ENCODE results near the gene KRT83. TPM values are rescaled to one million over a fixed set of nuclear protein-coding genes. Genes with fewer than 3 reads are reported as not detected.

KRT83 gene
- total and polyA plus RNA-seq, 10 of the 15 experiments (the other 5 are each of a cell fraction or from before 2014, with no cell fraction given) = not detected

DNA sequence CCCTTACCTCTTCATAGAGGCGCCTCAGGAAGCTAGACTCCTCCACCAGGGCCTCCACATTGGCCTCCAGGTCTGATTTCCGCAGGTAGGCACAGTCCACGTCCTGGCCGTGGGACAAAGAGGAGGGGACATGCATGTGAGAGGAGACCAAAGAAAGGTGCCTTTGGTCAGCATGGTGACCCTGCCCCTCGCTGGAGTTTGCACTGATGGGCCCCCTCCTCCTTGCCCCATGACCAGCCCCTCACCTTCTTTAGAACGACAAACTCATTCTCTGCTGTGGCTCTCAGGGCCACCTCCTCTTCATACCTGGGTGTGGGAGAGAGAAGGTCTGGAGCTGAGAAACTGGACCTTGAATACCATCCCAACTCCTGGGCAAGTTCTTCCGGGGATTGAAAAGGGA, 42.9 kb upstream of the KRT83 start:
- no TSS peak for BruUV-seq (replicated peaks)
- Histone ChIP-seq H3K4me1 (ENCODE audit: control insufficient read depth, insufficient read depth, low read length) (peaks cover 1% of the 10 kb centered on the region), H3K9me3 (replicated peaks; ENCODE audit: control insufficient read depth, insufficient read depth, low read length) (no peaks in the 10 kb centered on the region), H2AFZ (ENCODE audit: control insufficient read depth, low read depth, low read length) (no peak overlapping the region), H3K27me3 (replicated peaks in 1 of 2; ENCODE audit: control insufficient read depth in 2 of 2, insufficient read depth in 2 of 2, low read length in 1 of 2) (no peaks in the 10 kb centered on the region; a peak in 2 of 4 replicates), H3K4me2 (ENCODE audit: control insufficient read depth, insufficient read depth) (no peak overlapping the region), H3K27ac (ENCODE audit: control insufficient read depth, insufficient read depth) (no peak overlapping the region), H3K9ac (ENCODE audit: control insufficient read depth, insufficient read depth, low read length) (no peak overlapping the region), H4K20me1 (ENCODE audit: control insufficient read depth, insufficient read depth) (no peaks in the 10 kb centered on the region; the same call in 1 of the 2 replicates), H3K79me2 (ENCODE audit: control insufficient read depth, insufficient read depth, low read length) (no peaks in the 10 kb centered on the region), H3K36me3 (ENCODE audit: control insufficient read depth in 2 of 2, insufficient read depth in 2 of 2, low read length in 1 of 2) (no peaks in the 10 kb centered on the region), H3K4me3 (no peak overlapping the region)
- no peak for TF ChIP-seq POU2F2 (IDR thresholded peaks at IDR 0.05; ENCODE audit: borderline replicate concordance, low read depth, low read length)
- TF ChIP-seq PRDM15 (CRISPR knock-in tag; IDR thresholded peaks at IDR 0.05) = no peak
- no peak for TF ChIP-seq ZNF384 (IDR thresholded peaks at IDR 0.05; ENCODE audit: borderline replicate concordance, low read depth, low read length)
- TF ChIP-seq NR2C1 (IDR thresholded peaks at IDR 0.05) = no peak
- TF ChIP-seq BACH1 (IDR thresholded peaks at IDR 0.05; ENCODE audit: borderline replicate concordance) = no peak
- no peak for TF ChIP-seq HDGF (IDR thresholded peaks at IDR 0.05)
- TF ChIP-seq SRF (IDR thresholded peaks at IDR 0.05; ENCODE audit: low read depth in 2 of 2, low read length in 2 of 2) = no peak
- TF ChIP-seq ATF7 (IDR thresholded peaks at IDR 0.05; ENCODE audit: low read depth) = no peak
- TF ChIP-seq ELK1 (IDR thresholded peaks at IDR 0.05; ENCODE audit: low read depth, low read length) = no peak
- no peak for TF ChIP-seq ZNF217 (IDR thresholded peaks at IDR 0.05)
- FAIRE-seq (no peak), ATAC-seq (no peak), DNase-seq (ENCODE audit: low read depth, low spot score) (no peak)
- CTCF ChIA-PET = interaction anchor here (1.5 kb wide), 1 partner anchor 9 kb away, joined by 4 read pairs; no protein-coding TSS in a partner anchor
- RAD21 ChIA-PET (ENCODE audit: unreplicated experiment) = no interaction called here
- in situ Hi-C loops (cut with MboI) = no loop called here
- intact Hi-C loops (cut with micrococcal nuclease; ENCODE audit: unreplicated experiment) = no loop called here
- 22% methylated on average over 7 of the region's 7 CpGs for WGBS (ENCODE audit: insufficient coverage, insufficient replicate concordance, low lambda C conversion rate, missing lambda C conversion rate)
- SMC1A ChIA-PET (ENCODE audit: uncharacterized antibody, unreplicated experiment) = no interaction called here
- POLR2A ChIA-PET = no interaction called here

Data from GM12878 (cell line).